ENCODE data around the gene JAGN1. TPM values are rescaled to one million over a fixed set of nuclear protein-coding genes. Genes with fewer than 3 reads are reported as not detected.

Gene JAGN1
- total and polyA plus RNA-seq, 2 of the 8 experiments (the other 6 are each of a cell fraction or from before 2014, with no cell fraction given), result 26.9 to 51.6 TPM

DNA sequence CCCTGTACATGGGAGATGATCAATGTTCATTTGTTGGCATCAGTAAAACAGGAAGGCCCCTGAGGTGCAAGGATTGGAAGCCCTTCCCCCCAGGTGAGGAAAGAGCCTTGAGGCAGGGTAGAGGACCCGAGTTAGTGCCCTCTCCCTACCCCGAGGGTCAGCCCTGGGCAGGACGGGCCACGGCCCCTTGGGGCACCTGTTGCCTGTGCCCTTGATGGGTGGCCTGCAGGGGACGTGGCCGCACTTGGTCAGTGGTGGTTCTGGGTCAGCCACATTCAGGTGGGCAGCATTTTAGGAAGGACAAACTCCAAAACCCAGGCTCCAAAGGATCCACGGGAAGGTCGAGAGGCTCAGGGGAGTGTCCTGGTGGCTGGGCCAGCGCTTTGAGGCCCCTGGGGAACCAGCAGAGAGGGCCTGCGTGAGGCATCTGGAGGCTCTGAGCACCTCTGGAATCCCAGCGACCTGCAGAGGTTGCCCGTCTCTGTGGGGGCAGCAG is 30.8 kb upstream of the JAGN1 start:
- Histone ChIP-seq H3K23ac (ENCODE audit: insufficient read length) (no peak overlapping the region), H4K91ac (replicated peaks; ENCODE audit: insufficient read length, low read length) (no peak overlapping the region), H3K4me2 (ENCODE audit: insufficient read depth in 1 of 2, low read depth in 2 of 2, low read length in 2 of 2) (no peak overlapping the region), H3K4me3 (ENCODE audit: extremely low read depth in 1 of 4, insufficient read depth in 2 of 4, low read depth in 3 of 4, low read length in 4 of 4) (no peak overlapping the region), H3K9ac (replicated peaks in 1 of 4; ENCODE audit: extremely low read depth in 1 of 4, low read depth in 3 of 4, low read length in 3 of 4) (no peak overlapping the region), H3K9me3 (ENCODE audit: insufficient read depth in 2 of 2, low read depth in 1 of 2, low read length in 1 of 2) (no peaks in the 10 kb centered on the region), H2BK20ac (ENCODE audit: low read length) (no peak overlapping the region), H3K4ac (replicated peaks; ENCODE audit: insufficient read length, low read depth, low read length) (no peak overlapping the region), H4K5ac (ENCODE audit: insufficient read length, low read depth, low read length) (no peak overlapping the region), H3K56ac (replicated peaks; ENCODE audit: insufficient read length, low read depth, low read length) (no peak overlapping the region), H2BK120ac (replicated peaks; ENCODE audit: low read depth, low read length) (no peak overlapping the region), H3K23me2 (ENCODE audit: low read depth, low read length) (peaks cover 4% of the 10 kb centered on the region; the same call in 1 of the 2 replicates), H2BK5ac (ENCODE audit: low read depth, low read length) (peak overlapping the region; percentile 16; the same call in 1 of the 2 replicates), H4K20me1 (replicated peaks in 1 of 2; ENCODE audit: control insufficient read depth in 1 of 2, insufficient read depth in 2 of 2, low read length in 2 of 2) (no peaks in the 10 kb centered on the region), H3K36me3 (ENCODE audit: control insufficient read depth in 2 of 4, insufficient read depth in 4 of 4, low read length in 3 of 4) (no peaks in the 10 kb centered on the region), H3K4me1 (replicated peaks in 1 of 4; ENCODE audit: control insufficient read depth in 3 of 4, insufficient read depth in 4 of 4, low read length in 3 of 4) (peaks cover 0 to 5% (median 3%) of the 10 kb centered on the region in 4 experiments; a peak in 6 of 7 replicates), H2AFZ (ENCODE audit: low read length) (no peak overlapping the region), H3K79me1 (ENCODE audit: low read depth, low read length) (no peaks in the 10 kb centered on the region), H3K27me3 (replicated peaks in 1 of 4; ENCODE audit: control insufficient read depth in 3 of 4, extremely low read depth in 1 of 4, insufficient read depth in 3 of 4, low read length in 3 of 4) (peaks cover 0 to 12% (median 4%) of the 10 kb centered on the region in 4 experiments; a peak in 3 of 7 replicates), H3K14ac (ENCODE audit: insufficient read length) (no peak overlapping the region), H2AK5ac (ENCODE audit: low read depth, low read length) (no peak overlapping the region), H2BK12ac (ENCODE audit: low read depth, low read length) (no peak overlapping the region), H3K27ac (ENCODE audit: low read depth, low read length) (no peak overlapping the region), H2BK15ac (ENCODE audit: low read length) (0 out of 2 replicates have a peak overlapping the region, but pooled peaks have one; percentile 46), H4K8ac (ENCODE audit: extremely low read depth, insufficient read depth, low read length) (no peak overlapping the region), H3K18ac (ENCODE audit: extremely low read depth, low read length) (no peak overlapping the region), H3K79me2 (ENCODE audit: control insufficient read depth in 1 of 2, insufficient read depth in 2 of 2, low read length in 2 of 2) (no peaks in the 10 kb centered on the region)
- WGBS, 2 experiments (ENCODE audit: extremely low coverage in 1 of 2, insufficient coverage in 1 of 2, insufficient read length in 1 of 2, insufficient replicate concordance in 2 of 2, low coverage in 1 of 2, low lambda C conversion rate in 2 of 2, missing lambda C conversion rate in 1 of 2), result 88% methylated on average over 12 of the region's 12 CpGs; no CpG with 5 or more reads in 1 of the 2 experiments
- FAIRE-seq (no peak), DNase-seq (ENCODE audit: low read depth in 1 of 2, low spot score in 2 of 2) (no peak)
- no peak for TF ChIP-seq SIN3A (conservative IDR thresholded peaks at IDR 0.05 in 1 of 2, IDR thresholded peaks at IDR 0.05 in 1 of 2; ENCODE audit: low read depth in 1 of 2, low read length in 2 of 2)
- no peak for TF ChIP-seq CEBPB (IDR thresholded peaks at IDR 0.05; ENCODE audit: low read depth, low read length)
- TF ChIP-seq PHF8 (conservative IDR thresholded peaks at IDR 0.05; ENCODE audit: low read depth, low read length), result no peak
- TF ChIP-seq KDM1A (IDR thresholded peaks at IDR 0.05; ENCODE audit: borderline replicate concordance, low read length), result no peak
- TF ChIP-seq NANOG (IDR thresholded peaks at IDR 0.05; ENCODE audit: insufficient read depth, low read depth, low read length, poor library complexity, severe bottlenecking), result no peak
- TF ChIP-seq GABPA (IDR thresholded peaks at IDR 0.05; ENCODE audit: borderline replicate concordance, insufficient read depth, low read length), result no peak
- TF ChIP-seq HDAC6 (IDR thresholded peaks at IDR 0.05; ENCODE audit: low read depth, low read length), result no peak
- no peak for TF ChIP-seq CHD1 (IDR thresholded peaks at IDR 0.05; ENCODE audit: low read depth, low read length)
- no peak for TF ChIP-seq POLR2AphosphoS5 (IDR thresholded peaks at IDR 0.05; ENCODE audit: low read depth, low read length)
- TF ChIP-seq CBX8 (IDR thresholded peaks at IDR 0.05; ENCODE audit: borderline replicate concordance, low read depth, low read length), result no peak
- TF ChIP-seq SP4 (IDR thresholded peaks at IDR 0.05; ENCODE audit: low read length), result no peak
- no peak for TF ChIP-seq JUN (IDR thresholded peaks at IDR 0.05; ENCODE audit: low read depth, low read length)
- CTCF ChIA-PET (ENCODE audit: partially characterized antibody), result interaction anchor here (0.6 to 1.9 kb wide), 3 partner anchors 72 to 88 kb away, joined by 3 to 4 read pairs (median 4); no protein-coding TSS in a partner anchor
- POLR2A ChIA-PET (ENCODE audit: partially characterized antibody), result interaction anchor here (1.1 kb wide), 1 partner anchor 44 kb away, joined by 3 read pairs; no protein-coding TSS in a partner anchor
